HEK293 (cell line): ENCODE results near the gene LSM3.

ENCODE experiments used
- ZNF114 ChIP-seq: fragments of 450-650 bp; formaldehyde crosslinking; IDR thresholded peaks from 2 replicates; pipeline ENCODE4 v1.5.0; 2017; ENCODE audit warnings: missing biosample characterization, missing genetic modification characterization
- ZNF391 ChIP-seq: fragments of 450-650 bp; formaldehyde crosslinking; IDR thresholded peaks from 2 replicates; pipeline ENCODE4 v1.5.1; 2016; ENCODE audit warnings: low read depth, missing biosample characterization, missing genetic modification characterization, borderline replicate concordance
- ZNF561 ChIP-seq: fragments of 450-650 bp; IDR thresholded peaks from 2 replicates; pipeline ENCODE4 v1.5.1; 2018; ENCODE audit warnings: missing biosample characterization, missing genetic modification characterization, borderline replicate concordance
- ZNF654 ChIP-seq: fragments of 450-650 bp; formaldehyde crosslinking; IDR thresholded peaks from 2 replicates; pipeline ENCODE4 v1.5.1; 2016; ENCODE audit warnings: low read depth, missing biosample characterization, missing genetic modification characterization
- ZNF768 ChIP-seq: fragments of 450-650 bp; formaldehyde crosslinking; IDR thresholded peaks from 2 replicates; pipeline ENCODE4 v1.5.1; 2018; ENCODE audit warnings: missing biosample characterization, mild to moderate bottlenecking, missing genetic modification characterization
- TF ChIP-seq, protein P1 (sequence below): fragments of 450-650 bp; formaldehyde crosslinking; IDR thresholded peaks from 2 replicates; pipeline ENCODE4 v1.5.1; 2016; ENCODE audit warnings: missing biosample characterization, missing genetic modification characterization
- TF ChIP-seq, protein P2 (sequence below): fragments of 450-650 bp; formaldehyde crosslinking; IDR thresholded peaks from 2 replicates; pipeline ENCODE4 v1.5.1; 2016; ENCODE audit warnings: missing biosample characterization, missing genetic modification characterization
- TF ChIP-seq, protein P3 (sequence below): fragments of 450-650 bp; formaldehyde crosslinking; IDR thresholded peaks from 2 replicates; pipeline ENCODE4 v1.5.1; 2017; ENCODE audit warnings: missing biosample characterization, missing genetic modification characterization
- TF ChIP-seq, protein P4 (sequence below): IDR thresholded peaks from 2 replicates; pipeline ENCODE4 v1.6.1; 2011; ENCODE audit warnings: mild to moderate bottlenecking, low read depth, low read length, borderline replicate concordance
- TF ChIP-seq, protein P5 (sequence below): fragments of 450-650 bp; formaldehyde crosslinking; IDR thresholded peaks from 2 replicates; pipeline ENCODE4 v1.5.1; 2017; ENCODE audit warnings: missing biosample characterization, missing genetic modification characterization
- TF ChIP-seq, protein P6 (sequence below): fragments of 450-650 bp; formaldehyde crosslinking; IDR thresholded peaks from 2 replicates; pipeline ENCODE4 v1.5.1; 2016; ENCODE audit warnings: missing biosample characterization, missing genetic modification characterization
- TF ChIP-seq, protein P7 (sequence below): fragments of 450-650 bp; formaldehyde crosslinking; IDR thresholded peaks from 2 replicates; pipeline ENCODE4 v1.5.1; 2016; ENCODE audit warnings: missing biosample characterization, missing genetic modification characterization

DNA sequence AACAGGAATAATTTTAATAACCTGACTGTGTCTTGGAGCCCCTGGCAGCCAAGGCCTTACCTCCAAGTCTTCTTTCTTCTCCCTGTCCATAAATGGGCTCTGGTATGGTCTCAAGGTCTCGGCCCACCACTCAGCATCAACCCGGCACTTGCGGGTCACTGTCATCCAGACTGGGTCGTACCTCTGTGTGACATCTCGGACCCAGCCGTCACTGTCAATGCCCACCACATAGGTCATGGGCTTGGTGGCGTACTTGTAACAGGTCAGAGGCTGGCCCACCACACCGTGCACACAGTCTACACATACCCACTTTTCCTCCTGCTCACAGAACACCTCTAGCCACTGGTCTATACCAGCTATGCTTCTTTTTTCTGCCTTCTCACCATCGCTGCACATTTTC is 20.7 kb upstream of the LSM3 start:
- TF ChIP-seq, protein P1, sequence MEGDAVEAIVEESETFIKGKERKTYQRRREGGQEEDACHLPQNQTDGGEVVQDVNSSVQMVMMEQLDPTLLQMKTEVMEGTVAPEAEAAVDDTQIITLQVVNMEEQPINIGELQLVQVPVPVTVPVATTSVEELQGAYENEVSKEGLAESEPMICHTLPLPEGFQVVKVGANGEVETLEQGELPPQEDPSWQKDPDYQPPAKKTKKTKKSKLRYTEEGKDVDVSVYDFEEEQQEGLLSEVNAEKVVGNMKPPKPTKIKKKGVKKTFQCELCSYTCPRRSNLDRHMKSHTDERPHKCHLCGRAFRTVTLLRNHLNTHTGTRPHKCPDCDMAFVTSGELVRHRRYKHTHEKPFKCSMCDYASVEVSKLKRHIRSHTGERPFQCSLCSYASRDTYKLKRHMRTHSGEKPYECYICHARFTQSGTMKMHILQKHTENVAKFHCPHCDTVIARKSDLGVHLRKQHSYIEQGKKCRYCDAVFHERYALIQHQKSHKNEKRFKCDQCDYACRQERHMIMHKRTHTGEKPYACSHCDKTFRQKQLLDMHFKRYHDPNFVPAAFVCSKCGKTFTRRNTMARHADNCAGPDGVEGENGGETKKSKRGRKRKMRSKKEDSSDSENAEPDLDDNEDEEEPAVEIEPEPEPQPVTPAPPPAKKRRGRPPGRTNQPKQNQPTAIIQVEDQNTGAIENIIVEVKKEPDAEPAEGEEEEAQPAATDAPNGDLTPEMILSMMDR (tag by site-specific recombination), result no peak
- TF ChIP-seq ZNF561 (tag by site-specific recombination) (no peak), ZNF654 (tag by site-specific recombination) (no peak), ZNF768 (tag by site-specific recombination) (no peak), ZNF114 (tag by site-specific recombination) (no peak), ZNF391 (tag by site-specific recombination) (no peak)
- TF ChIP-seq, protein P2, sequence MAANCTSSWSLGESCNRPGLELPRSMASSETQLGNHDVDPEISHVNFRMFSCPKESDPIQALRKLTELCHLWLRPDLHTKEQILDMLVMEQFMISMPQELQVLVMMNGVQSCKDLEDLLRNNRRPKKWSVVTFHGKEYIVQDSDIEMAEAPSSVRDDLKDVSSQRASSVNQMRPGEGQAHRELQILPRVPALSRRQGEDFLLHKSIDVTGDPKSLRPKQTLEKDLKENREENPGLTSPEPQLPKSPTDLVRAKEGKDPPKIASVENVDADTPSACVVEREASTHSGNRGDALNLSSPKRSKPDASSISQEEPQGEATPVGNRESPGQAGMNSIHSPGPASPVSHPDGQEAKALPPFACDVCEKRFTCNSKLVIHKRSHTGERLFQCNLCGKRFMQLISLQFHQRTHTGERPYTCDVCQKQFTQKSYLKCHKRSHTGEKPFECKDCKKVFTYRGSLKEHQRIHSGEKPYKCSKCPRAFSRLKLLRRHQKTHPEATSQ (tag by site-specific recombination), result no peak
- TF ChIP-seq, protein P3, sequence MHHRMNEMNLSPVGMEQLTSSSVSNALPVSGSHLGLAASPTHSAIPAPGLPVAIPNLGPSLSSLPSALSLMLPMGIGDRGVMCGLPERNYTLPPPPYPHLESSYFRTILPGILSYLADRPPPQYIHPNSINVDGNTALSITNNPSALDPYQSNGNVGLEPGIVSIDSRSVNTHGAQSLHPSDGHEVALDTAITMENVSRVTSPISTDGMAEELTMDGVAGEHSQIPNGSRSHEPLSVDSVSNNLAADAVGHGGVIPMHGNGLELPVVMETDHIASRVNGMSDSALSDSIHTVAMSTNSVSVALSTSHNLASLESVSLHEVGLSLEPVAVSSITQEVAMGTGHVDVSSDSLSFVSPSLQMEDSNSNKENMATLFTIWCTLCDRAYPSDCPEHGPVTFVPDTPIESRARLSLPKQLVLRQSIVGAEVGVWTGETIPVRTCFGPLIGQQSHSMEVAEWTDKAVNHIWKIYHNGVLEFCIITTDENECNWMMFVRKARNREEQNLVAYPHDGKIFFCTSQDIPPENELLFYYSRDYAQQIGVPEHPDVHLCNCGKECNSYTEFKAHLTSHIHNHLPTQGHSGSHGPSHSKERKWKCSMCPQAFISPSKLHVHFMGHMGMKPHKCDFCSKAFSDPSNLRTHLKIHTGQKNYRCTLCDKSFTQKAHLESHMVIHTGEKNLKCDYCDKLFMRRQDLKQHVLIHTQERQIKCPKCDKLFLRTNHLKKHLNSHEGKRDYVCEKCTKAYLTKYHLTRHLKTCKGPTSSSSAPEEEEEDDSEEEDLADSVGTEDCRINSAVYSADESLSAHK (tag by site-specific recombination), result no peak
- TF ChIP-seq, protein P4, sequence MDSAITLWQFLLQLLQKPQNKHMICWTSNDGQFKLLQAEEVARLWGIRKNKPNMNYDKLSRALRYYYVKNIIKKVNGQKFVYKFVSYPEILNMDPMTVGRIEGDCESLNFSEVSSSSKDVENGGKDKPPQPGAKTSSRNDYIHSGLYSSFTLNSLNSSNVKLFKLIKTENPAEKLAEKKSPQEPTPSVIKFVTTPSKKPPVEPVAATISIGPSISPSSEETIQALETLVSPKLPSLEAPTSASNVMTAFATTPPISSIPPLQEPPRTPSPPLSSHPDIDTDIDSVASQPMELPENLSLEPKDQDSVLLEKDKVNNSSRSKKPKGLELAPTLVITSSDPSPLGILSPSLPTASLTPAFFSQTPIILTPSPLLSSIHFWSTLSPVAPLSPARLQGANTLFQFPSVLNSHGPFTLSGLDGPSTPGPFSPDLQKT, result no peak
- TF ChIP-seq, protein P5, sequence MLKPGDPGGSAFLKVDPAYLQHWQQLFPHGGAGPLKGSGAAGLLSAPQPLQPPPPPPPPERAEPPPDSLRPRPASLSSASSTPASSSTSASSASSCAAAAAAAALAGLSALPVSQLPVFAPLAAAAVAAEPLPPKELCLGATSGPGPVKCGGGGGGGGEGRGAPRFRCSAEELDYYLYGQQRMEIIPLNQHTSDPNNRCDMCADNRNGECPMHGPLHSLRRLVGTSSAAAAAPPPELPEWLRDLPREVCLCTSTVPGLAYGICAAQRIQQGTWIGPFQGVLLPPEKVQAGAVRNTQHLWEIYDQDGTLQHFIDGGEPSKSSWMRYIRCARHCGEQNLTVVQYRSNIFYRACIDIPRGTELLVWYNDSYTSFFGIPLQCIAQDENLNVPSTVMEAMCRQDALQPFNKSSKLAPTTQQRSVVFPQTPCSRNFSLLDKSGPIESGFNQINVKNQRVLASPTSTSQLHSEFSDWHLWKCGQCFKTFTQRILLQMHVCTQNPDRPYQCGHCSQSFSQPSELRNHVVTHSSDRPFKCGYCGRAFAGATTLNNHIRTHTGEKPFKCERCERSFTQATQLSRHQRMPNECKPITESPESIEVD (tag by site-specific recombination), result no peak
- TF ChIP-seq, protein P6, sequence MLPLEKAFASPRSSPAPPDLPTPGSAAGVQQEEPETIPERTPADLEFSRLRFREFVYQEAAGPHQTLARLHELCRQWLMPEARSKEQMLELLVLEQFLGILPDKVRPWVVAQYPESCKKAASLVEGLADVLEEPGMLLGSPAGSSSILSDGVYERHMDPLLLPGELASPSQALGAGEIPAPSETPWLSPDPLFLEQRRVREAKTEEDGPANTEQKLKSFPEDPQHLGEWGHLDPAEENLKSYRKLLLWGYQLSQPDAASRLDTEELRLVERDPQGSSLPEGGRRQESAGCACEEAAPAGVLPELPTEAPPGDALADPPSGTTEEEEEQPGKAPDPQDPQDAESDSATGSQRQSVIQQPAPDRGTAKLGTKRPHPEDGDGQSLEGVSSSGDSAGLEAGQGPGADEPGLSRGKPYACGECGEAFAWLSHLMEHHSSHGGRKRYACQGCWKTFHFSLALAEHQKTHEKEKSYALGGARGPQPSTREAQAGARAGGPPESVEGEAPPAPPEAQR (tag by site-specific recombination), result no peak
- TF ChIP-seq, protein P7, sequence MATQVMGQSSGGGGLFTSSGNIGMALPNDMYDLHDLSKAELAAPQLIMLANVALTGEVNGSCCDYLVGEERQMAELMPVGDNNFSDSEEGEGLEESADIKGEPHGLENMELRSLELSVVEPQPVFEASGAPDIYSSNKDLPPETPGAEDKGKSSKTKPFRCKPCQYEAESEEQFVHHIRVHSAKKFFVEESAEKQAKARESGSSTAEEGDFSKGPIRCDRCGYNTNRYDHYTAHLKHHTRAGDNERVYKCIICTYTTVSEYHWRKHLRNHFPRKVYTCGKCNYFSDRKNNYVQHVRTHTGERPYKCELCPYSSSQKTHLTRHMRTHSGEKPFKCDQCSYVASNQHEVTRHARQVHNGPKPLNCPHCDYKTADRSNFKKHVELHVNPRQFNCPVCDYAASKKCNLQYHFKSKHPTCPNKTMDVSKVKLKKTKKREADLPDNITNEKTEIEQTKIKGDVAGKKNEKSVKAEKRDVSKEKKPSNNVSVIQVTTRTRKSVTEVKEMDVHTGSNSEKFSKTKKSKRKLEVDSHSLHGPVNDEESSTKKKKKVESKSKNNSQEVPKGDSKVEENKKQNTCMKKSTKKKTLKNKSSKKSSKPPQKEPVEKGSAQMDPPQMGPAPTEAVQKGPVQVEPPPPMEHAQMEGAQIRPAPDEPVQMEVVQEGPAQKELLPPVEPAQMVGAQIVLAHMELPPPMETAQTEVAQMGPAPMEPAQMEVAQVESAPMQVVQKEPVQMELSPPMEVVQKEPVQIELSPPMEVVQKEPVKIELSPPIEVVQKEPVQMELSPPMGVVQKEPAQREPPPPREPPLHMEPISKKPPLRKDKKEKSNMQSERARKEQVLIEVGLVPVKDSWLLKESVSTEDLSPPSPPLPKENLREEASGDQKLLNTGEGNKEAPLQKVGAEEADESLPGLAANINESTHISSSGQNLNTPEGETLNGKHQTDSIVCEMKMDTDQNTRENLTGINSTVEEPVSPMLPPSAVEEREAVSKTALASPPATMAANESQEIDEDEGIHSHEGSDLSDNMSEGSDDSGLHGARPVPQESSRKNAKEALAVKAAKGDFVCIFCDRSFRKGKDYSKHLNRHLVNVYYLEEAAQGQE, result no peak
